AG09319 (cell line): ENCODE results near the gene DTHD1.

Experiments used
- DNase-seq: peaks from one replicate; pipeline ENCODE4 v3.0.0-alpha.2; 2010; ENCODE audit warnings: low read depth; ENCODE audit errors: extremely low read depth
- TF ChIP-seq, protein P1 (sequence below): IDR thresholded peaks from 2 replicates; pipeline ENCODE4 v1.5.1; 2011; ENCODE audit warnings: low read depth, mild to moderate bottlenecking, inconsistent platforms, low read length, moderate library complexity

The DTHD1 gene

GRCh38 chr4:36343501-36344175 is 62.2 kb downstream of the DTHD1 start:
- DNase-seq: no peak
- TF ChIP-seq, protein P1, sequence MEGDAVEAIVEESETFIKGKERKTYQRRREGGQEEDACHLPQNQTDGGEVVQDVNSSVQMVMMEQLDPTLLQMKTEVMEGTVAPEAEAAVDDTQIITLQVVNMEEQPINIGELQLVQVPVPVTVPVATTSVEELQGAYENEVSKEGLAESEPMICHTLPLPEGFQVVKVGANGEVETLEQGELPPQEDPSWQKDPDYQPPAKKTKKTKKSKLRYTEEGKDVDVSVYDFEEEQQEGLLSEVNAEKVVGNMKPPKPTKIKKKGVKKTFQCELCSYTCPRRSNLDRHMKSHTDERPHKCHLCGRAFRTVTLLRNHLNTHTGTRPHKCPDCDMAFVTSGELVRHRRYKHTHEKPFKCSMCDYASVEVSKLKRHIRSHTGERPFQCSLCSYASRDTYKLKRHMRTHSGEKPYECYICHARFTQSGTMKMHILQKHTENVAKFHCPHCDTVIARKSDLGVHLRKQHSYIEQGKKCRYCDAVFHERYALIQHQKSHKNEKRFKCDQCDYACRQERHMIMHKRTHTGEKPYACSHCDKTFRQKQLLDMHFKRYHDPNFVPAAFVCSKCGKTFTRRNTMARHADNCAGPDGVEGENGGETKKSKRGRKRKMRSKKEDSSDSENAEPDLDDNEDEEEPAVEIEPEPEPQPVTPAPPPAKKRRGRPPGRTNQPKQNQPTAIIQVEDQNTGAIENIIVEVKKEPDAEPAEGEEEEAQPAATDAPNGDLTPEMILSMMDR: no peak

DNA sequence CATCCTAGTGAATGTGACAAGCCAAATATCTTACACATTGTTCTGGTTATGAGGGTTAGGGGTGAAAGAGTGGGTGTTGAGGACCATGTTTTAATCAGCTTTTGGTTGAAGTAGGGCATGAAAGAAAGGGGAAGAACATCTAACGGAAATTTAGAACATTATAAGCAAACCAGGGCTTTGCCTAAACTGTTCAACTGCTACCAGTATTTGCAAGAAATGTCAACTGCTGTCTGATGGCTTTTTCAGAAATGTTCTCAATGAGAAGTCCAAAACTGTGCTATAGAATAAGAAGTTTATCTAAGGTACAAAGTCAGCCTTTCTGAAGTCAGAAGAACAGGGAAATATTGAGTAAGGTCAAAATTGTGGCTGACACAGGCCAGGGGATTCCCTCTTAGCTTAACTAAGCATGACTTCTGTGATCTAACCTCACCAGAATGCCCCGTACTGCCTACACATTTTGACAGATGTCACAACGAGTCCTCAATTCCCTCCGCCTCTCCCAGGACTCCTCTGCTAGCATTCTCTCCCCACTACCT is 67.1 kb downstream of the DTHD1 start:
- TF ChIP-seq, protein P1: no peak
- no peak for DNase-seq

DNA sequence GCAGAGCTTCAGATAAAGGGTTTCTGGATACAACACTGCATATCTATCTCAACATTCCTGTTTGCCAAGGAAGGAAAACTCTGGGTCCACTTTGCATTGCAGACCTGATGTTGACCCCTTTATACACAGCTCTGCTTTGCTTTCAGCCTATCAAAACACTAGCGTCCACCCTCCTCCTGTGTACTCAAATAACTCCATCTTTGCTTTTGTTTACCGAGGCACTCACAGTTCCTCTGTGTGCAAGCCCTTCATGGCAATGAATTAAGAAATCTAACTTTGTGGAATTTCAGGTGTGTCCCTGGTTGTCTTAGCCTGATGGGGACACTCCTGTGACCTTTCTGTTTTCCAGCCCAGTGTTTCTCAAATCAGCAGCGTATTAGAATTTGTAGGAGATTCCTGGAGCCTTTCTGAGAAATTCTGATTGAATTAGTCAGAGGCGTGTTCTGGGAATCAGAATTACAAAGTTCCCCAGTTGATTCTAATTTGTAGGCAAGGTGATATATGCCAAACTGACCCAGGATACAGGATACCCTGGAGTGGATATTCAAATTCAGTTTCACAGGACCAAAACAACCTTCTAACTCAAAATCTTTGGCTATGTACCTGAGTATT is 68.6 kb downstream of the DTHD1 start:
- TF ChIP-seq, protein P1: no peak
- no peak for DNase-seq

- DNase-seq: no peak
These were observed 69.8 kb downstream of the DTHD1 start for GRCh38 chr4:36351082-36351666.

DNA sequence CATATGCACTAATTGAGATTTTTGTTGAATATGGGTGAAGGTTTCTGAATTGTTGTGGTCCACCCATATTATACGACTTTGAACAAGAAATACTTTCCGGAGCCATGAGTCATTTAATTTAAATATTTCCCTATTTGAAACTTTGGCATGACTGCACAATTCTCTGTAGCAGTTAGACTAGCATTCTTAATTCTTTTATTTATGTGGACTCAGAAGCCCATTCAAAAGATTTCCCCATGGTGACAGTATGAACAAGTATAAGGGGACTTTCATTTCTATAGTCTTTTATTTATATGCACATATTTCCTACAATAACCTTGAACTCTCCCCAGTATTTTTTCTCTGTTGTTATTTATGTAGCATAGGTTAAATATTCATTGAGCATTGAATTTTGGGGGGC is 72.6 kb downstream of the DTHD1 start:
- no peak for DNase-seq
- TF ChIP-seq, protein P1: no peak

More at GRCh38 chr4:36351082-36351666, 69.8 kb downstream of the DTHD1 start:
- TF ChIP-seq, protein P1: no peak; the same call in 1 of the 2 replicates

- no peak for DNase-seq
- TF ChIP-seq, protein P1: no peak
These were observed 76.8 kb downstream of the DTHD1 start for GRCh38 chr4:36358173-36358572.

DNA sequence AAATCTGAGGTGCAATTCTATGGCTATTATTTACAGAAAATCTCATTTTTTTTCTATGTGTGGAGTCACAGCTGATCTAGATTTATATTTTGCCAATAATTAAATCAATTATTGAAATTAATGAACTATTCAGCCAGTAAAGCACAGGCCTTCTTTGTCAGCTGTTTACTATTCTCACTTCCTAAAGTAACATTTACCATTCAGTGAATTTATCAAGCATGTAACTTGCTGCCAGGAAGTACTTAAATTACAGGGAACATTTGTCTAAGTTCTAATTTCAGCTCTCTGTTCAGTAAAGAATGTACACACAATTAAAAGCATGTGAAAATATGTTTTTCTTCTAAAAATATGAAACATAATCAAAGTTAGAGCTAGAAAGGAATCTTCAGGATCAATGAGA is 79.3 kb downstream of the DTHD1 start:
- TF ChIP-seq, protein P1: no peak
- no peak for DNase-seq
